Measurements from ENCODE around the gene LLCFC1.

The LLCFC1 gene

DNA sequence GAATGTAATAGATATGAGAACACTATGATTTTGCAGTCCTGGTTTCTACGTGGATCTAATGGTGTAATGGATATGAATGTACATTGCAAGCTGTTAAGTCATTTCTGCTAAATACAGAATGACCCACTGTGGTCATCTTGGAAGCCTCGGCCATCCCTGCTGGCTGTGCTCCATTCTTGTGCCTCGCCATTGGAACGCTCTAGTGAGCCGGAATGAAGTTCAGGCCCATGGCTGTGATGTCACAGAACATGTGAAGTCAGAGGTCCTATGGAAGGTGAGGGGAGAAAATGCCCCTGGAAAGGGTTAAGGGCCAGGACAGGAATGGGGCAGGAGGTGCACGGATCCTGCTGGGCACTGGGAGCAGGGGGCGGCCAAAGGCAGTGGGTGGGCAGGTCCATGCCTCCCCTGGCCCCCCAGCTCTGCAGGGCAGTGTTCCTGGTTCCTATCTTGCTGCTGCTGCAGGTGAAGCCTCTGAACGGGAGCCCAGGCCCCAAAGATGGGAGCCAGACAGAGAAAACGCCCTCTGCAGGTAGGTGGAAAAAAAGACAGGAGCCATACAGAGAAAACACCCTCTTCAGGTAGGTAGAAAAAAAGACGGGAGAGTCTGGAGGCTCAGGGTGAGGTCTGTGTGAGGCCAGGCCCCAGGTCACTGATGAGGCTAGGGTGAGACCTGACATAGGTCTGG is at the start of gene LLCFC1:
Gene LLCFC1, plus strand, starts transcription at position 259 of the 685 bp plus-strand sequence. Its CDS starts 138 bp downstream, at position 397.
- no peak for TF ChIP-seq CTCF (IDR thresholded peaks at IDR 0.05)
- DNase-seq (ENCODE audit: low spot score) = peak; percentile 41
- no peak within 1 kb of the TSS for H3K27ac ChIP-seq
- H3K4me3 ChIP-seq = no peak within 1 kb of the TSS

DNA sequence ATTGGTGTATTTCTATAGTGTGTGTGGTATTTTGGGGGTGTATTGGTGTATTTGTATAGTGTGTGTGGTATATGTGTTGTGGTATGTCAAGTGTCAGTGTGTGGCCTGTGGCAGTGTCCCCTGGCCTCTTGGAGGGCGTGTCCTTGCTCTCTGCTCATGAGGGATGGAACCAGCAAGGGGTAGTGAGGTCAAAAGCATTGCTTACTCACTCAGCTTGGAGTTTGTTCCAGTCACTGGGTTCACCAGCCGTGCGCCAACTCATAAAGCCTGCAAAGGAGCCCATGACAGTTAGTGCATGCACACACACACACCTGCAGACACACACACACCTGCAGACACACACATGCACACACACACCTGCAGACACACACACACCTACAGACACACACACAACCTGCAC is 49.5 kb upstream of the LLCFC1 start:
- Histone ChIP-seq H3K27ac (no peak overlapping the region), H3K4me3 (no peak overlapping the region)
- peak; percentile 3 for DNase-seq (ENCODE audit: low spot score)
- no peak for TF ChIP-seq CTCF (IDR thresholded peaks at IDR 0.05)

DNA sequence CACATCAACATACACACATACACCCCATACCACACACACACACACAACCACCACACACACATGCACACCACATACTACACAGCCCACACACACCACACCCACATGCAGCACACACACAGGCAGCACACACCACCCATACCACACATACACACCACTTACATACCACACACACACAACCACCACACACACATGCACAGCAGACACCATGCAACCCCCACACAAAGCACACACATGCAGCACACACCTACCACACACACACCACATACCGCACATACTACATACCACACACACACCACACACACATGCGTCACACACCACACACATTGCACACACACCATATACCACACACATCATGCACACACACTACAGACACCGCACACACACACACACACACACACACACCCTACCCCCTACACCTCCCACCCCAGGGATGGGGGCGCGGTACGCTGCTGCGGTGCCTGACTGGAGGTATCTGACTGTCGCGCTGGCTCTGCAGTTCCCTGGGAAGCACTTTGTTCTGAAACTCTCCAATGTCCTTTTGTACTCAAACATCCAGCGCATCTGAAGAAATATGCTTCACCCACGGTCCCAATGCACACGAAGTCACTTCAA is 48.3 kb upstream of the LLCFC1 start:
- peak; percentile 19 for DNase-seq (ENCODE audit: low spot score)
- no peak for TF ChIP-seq CTCF (IDR thresholded peaks at IDR 0.05)
- no peak overlapping the region for H3K4me3 ChIP-seq
- no peak overlapping the region for H3K27ac ChIP-seq

DNA sequence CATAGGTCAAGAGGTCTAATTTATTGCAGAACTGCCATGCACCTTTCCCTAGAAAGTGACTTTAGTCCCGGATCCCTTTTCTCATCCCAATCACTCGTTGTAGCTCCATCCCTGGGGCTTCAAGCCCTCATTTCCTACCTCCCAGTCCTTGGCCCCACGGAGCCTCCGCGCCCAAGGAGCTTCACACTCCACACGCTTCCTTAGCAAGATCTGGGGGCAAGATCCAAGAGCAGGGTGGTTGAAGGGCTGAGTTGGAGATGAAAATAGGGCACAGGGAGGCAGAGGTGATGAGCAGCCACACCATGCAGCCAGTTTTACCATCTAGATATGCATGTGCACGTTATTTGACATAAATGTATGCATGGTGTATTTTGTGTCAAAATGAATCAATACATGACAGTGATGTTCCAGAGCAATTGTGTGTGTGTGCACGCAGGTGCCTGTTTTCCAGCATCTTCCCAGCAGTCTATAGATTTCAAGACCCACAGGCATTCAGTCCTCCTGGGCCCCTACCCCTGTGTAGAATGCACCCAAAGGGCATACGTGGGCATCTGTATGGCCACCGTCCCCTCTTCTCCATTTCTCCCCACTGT is 47.7 kb upstream of the LLCFC1 start:
- DNase-seq (ENCODE audit: low spot score) = peak; percentile 7
- Histone ChIP-seq H3K4me3 (no peak overlapping the region), H3K27ac (no peak overlapping the region)
- no peak for TF ChIP-seq CTCF (IDR thresholded peaks at IDR 0.05)

GRCh38 chr7:142892951-142893350 is 46.3 kb upstream of the LLCFC1 start:
- TF ChIP-seq CTCF (IDR thresholded peaks at IDR 0.05) = no peak
- Histone ChIP-seq H3K4me3 (no peak overlapping the region), H3K27ac (no peak overlapping the region)
- DNase-seq (ENCODE audit: low spot score) = peak; percentile 33

DNA sequence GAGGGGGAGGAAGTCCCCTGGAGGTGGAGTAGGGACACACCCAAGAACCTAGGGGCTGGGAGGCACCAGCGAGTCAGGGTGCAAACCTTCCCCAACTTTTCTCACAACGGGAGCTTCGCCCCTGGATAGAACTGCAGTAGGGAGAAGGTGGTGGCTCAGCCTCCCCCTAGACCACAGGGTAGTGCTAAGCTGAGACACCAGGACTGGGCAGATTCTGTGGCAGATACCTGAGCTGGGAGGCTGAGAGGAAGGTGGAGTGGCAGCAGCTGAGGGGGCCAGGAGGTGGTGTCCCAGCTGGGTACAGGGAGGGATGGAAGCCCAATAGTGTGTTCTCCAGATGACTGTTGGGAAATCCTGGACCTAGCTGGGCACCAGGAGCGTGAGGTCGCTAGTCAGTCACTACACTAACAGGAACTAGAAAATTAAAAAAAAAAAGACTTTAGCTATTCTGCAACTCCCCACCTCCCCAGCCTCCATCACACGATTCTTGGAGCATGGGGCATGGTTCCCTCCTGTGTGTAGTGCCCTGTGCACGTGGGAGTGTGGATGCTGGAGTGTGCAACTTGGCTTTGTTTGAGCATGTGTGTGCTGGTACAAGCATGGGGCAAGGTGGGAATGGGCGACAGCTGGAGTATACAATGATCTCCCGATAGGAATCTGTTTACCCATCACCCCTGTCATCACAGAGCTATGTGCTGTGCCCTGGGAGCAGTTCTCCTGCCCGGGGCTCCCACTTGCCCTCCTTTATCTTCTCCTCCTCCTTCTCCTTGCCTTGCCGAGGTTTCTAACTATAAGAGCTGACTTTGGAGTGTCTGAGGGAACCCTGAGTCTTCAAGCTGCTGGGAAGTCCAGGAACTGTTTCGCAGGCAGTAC is 44.9 kb upstream of the LLCFC1 start:
- Histone ChIP-seq H3K27ac (no peak overlapping the region), H3K4me3 (no peak overlapping the region)
- TF ChIP-seq CTCF (IDR thresholded peaks at IDR 0.05) = no peak
- peak; percentile 55 for DNase-seq (ENCODE audit: low spot score)
